GM18873 (cell line): ENCODE measurements around the gene UBE2M.
"Not testable (repeated sequence)": the region's sequence is repeated elsewhere in the genome, so short reads cannot be mapped to it uniquely, and the experiment has no call there.

Experiments used
- ATAC-seq: cut with Tn5 transposase; IDR thresholded peaks from one replicate; pipeline ENCODE4 v1.9.1; 2021; ENCODE audit warnings: mild to moderate bottlenecking, moderate library complexity, moderate number of reproducible peaks; ENCODE audit not compliant: unreplicated experiment, low FRiP score

Gene UBE2M

GRCh38 chr19:58543826-58544590 lies 14.4 kb downstream of the UBE2M start, which contains the start of gene TRIM28:
TRIM28 (plus strand) TSS chr19:58544064; CDS start chr19:58544758, 694 bp downstream.
- peak; percentile 84 for ATAC-seq

GRCh38 chr19:58542641-58543372 lies 15.6 kb downstream of the UBE2M start:
- not testable (repeated sequence) for ATAC-seq

GRCh38 chr19:58539169-58539559 lies 19.2 kb downstream of the UBE2M start:
- ATAC-seq, result not testable (repeated sequence)

- ATAC-seq, result no peak
These were observed 19.9 kb downstream of the UBE2M start for GRCh38 chr19:58538257-58539168.

- no peak for ATAC-seq
These were observed 21.3 kb downstream of the UBE2M start for GRCh38 chr19:58536852-58537798.

- ATAC-seq, result no peak
These were observed 22.6 kb downstream of the UBE2M start for GRCh38 chr19:58535857-58536256.

- no peak for ATAC-seq
These were observed 27.2 kb downstream of the UBE2M start for GRCh38 chr19:58531034-58531840.

GRCh38 chr19:58529405-58529804 lies 29.0 kb downstream of the UBE2M start:
- no peak for ATAC-seq

GRCh38 chr19:58522709-58523108 lies 35.7 kb downstream of the UBE2M start:
- no peak for ATAC-seq

GRCh38 chr19:58521651-58522050 lies 36.8 kb downstream of the UBE2M start:
- no peak for ATAC-seq

- ATAC-seq, result no peak
These were observed 38.2 kb downstream of the UBE2M start for GRCh38 chr19:58520257-58520599.

- peak; percentile 86 for ATAC-seq
These were observed 38.8 kb downstream of the UBE2M start, which contains the start of gene ZBTB45 for GRCh38 chr19:58519355-58520256. ZBTB45 (minus strand) TSS chr19:58519810; CDS start chr19:58517673, 2,137 bp downstream.

- ATAC-seq, result no peak
These were observed 39.4 kb downstream of the UBE2M start for GRCh38 chr19:58519087-58519354.

- no peak for ATAC-seq
These were observed 39.9 kb downstream of the UBE2M start for GRCh38 chr19:58518256-58519086.

- ATAC-seq, result no peak
These were observed 41.2 kb downstream of the UBE2M start for GRCh38 chr19:58516964-58517833.

GRCh38 chr19:58516246-58516836 lies 42.1 kb downstream of the UBE2M start:
- no peak for ATAC-seq
